H1 (cell line): Measurements from ENCODE around the gene FUBP3. TPM values are rescaled to one million over a fixed set of nuclear protein-coding genes. Genes with fewer than 3 reads are reported as not detected.

ENCODE experiments used
- CBX5 ChIP-seq: fragments of 300-800, 300-1000 bp; sonication (generic); IDR thresholded peaks from 2 replicates; pipeline ENCODE4 v1.7.1; 2016; ENCODE audit warnings: antibody characterized with exemption, low read length, low read depth
- EGR1 ChIP-seq: IDR thresholded peaks from 2 replicates; pipeline ENCODE4 v1.6.1; 2011; ENCODE audit warnings: low read depth, low read length, borderline replicate concordance
- EZH2 ChIP-seq: fragments of 200-600 bp; sonication (generic); IDR thresholded peaks from 2 replicates; pipeline ENCODE4 v1.7.1; 2012; ENCODE audit warnings: low read depth, mild to moderate bottlenecking, moderate library complexity, low read length, inconsistent platforms; ENCODE audit not compliant: severe bottlenecking
- HDAC2 ChIP-seq, 2 experiments: fragments of 300-600 bp in 1 of 2; sonication (generic) in 1 of 2; IDR thresholded peaks; 2 replicates each; pipeline ENCODE4 v1.6.1; 2011 to 2012; ENCODE audit warnings: low read depth in 2 of 2, low read length in 2 of 2, mild to moderate bottlenecking in 2 of 2, moderate library complexity in 2 of 2, borderline replicate concordance in 1 of 2, inconsistent platforms in 1 of 2
- HDAC6 ChIP-seq: IDR thresholded peaks from one replicate; pipeline ENCODE4 v1.7.1; 2012; ENCODE audit warnings: low read depth, mild to moderate bottlenecking, inconsistent platforms, low read length, moderate library complexity
- MAFK ChIP-seq: IDR thresholded peaks from 2 replicates; pipeline ENCODE4 v1.6.1; 2012; ENCODE audit warnings: low read depth, mild to moderate bottlenecking, improper control_type of control experiment, low read length
- RAD21 ChIP-seq, 2 experiments: IDR thresholded peaks in 1 of 2; conservative IDR thresholded peaks in 1 of 2; 2 replicates each; pipeline ENCODE4 v1.6.1; 2011; ENCODE audit warnings: low read depth in 2 of 2, low read length in 2 of 2, improper control_type of control experiment in 1 of 2, inconsistent platforms in 1 of 2, mild to moderate bottlenecking in 1 of 2, moderate library complexity in 1 of 2
- TCF12 ChIP-seq: IDR thresholded peaks from 2 replicates; pipeline ENCODE4 v1.6.1; 2011; ENCODE audit warnings: low read depth, mild to moderate bottlenecking, low read length
- polyA plus RNA-seq, 7 experiments: library from polyadenylated mRNA; depleted of rRNA in 3 of 7; stranded (reverse) in 5 of 7; unstranded in 2 of 7; fragments of >200 nt in 5 of 7; fragments of 200-250 nt in 2 of 7; gene quantifications; 1 replicate in 5 of 7; 2 replicates in 1 of 7; 4 replicates in 1 of 7; pipeline versions ENCODE4 v1.2.1 to v1.2.3, GENCODE V29; 2011 to 2013; ENCODE audit warnings: missing spikeins in 2 of 7, mixed read lengths in 2 of 7
- total RNA-seq: library from RNA; stranded (reverse); fragmentation: NEBNext Ultra II Directional; extraction: Animal tissue kit (Norgen Biotek cat#: 25700); gene quantifications from 2 replicates; pipeline ENCODE4 v1.2.1, GENCODE V29; 2021
- TF ChIP-seq, protein P1 (sequence below): fragments of 300-600 bp; sonication (generic); IDR thresholded peaks from 2 replicates; pipeline ENCODE4 v1.7.1; 2012; ENCODE audit warnings: low read length, moderate library complexity, mild to moderate bottlenecking, inconsistent platforms; ENCODE audit not compliant: insufficient replicate concordance

Gene FUBP3
- total and polyA plus RNA-seq, 2 of the 8 experiments (the other 6 are each of a cell fraction or from before 2014, with no cell fraction given) = 23.7 to 76.4 TPM

DNA sequence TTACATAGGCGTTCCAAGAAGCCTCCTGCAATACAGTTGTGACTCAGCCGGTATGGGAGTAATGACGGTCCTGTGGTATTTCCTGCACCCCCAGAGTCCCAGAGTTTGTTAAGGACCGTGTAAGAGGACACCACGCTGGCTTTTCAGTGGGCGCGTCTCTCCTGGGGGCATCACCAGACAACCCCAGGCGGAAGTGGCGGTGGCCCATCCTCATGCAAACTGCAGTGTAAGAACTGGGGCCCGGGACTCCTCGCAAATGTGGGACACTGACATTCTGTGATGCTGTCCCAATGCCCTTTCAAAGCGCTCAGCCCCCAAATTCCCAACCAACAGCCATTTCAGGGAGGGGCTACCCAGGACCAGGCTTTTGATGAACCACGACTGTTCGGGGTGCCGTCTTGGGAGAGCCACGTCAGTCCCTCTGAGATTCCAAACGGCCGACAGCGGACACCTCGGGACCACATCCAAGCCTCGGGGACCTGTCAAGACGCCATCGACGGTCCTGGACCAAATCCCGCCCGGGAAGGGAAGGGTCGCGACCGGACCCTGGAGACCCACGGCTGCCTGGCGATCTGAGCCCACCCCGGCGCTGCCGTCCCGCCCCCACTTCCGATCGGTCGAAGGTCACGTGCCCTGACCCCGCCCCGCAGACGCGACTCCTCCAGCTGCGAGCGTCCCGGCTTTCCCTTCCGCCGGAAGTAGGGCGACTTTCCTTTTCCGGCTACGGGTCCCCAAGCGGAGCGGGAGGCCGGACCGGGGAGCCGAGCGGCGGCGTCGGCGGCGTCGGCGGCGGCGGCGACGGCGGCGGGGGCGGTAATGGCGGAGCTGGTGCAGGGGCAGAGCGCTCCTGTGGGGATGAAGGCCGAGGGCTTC, at the start of gene FUBP3 (continued):
- TF ChIP-seq, protein P1, sequence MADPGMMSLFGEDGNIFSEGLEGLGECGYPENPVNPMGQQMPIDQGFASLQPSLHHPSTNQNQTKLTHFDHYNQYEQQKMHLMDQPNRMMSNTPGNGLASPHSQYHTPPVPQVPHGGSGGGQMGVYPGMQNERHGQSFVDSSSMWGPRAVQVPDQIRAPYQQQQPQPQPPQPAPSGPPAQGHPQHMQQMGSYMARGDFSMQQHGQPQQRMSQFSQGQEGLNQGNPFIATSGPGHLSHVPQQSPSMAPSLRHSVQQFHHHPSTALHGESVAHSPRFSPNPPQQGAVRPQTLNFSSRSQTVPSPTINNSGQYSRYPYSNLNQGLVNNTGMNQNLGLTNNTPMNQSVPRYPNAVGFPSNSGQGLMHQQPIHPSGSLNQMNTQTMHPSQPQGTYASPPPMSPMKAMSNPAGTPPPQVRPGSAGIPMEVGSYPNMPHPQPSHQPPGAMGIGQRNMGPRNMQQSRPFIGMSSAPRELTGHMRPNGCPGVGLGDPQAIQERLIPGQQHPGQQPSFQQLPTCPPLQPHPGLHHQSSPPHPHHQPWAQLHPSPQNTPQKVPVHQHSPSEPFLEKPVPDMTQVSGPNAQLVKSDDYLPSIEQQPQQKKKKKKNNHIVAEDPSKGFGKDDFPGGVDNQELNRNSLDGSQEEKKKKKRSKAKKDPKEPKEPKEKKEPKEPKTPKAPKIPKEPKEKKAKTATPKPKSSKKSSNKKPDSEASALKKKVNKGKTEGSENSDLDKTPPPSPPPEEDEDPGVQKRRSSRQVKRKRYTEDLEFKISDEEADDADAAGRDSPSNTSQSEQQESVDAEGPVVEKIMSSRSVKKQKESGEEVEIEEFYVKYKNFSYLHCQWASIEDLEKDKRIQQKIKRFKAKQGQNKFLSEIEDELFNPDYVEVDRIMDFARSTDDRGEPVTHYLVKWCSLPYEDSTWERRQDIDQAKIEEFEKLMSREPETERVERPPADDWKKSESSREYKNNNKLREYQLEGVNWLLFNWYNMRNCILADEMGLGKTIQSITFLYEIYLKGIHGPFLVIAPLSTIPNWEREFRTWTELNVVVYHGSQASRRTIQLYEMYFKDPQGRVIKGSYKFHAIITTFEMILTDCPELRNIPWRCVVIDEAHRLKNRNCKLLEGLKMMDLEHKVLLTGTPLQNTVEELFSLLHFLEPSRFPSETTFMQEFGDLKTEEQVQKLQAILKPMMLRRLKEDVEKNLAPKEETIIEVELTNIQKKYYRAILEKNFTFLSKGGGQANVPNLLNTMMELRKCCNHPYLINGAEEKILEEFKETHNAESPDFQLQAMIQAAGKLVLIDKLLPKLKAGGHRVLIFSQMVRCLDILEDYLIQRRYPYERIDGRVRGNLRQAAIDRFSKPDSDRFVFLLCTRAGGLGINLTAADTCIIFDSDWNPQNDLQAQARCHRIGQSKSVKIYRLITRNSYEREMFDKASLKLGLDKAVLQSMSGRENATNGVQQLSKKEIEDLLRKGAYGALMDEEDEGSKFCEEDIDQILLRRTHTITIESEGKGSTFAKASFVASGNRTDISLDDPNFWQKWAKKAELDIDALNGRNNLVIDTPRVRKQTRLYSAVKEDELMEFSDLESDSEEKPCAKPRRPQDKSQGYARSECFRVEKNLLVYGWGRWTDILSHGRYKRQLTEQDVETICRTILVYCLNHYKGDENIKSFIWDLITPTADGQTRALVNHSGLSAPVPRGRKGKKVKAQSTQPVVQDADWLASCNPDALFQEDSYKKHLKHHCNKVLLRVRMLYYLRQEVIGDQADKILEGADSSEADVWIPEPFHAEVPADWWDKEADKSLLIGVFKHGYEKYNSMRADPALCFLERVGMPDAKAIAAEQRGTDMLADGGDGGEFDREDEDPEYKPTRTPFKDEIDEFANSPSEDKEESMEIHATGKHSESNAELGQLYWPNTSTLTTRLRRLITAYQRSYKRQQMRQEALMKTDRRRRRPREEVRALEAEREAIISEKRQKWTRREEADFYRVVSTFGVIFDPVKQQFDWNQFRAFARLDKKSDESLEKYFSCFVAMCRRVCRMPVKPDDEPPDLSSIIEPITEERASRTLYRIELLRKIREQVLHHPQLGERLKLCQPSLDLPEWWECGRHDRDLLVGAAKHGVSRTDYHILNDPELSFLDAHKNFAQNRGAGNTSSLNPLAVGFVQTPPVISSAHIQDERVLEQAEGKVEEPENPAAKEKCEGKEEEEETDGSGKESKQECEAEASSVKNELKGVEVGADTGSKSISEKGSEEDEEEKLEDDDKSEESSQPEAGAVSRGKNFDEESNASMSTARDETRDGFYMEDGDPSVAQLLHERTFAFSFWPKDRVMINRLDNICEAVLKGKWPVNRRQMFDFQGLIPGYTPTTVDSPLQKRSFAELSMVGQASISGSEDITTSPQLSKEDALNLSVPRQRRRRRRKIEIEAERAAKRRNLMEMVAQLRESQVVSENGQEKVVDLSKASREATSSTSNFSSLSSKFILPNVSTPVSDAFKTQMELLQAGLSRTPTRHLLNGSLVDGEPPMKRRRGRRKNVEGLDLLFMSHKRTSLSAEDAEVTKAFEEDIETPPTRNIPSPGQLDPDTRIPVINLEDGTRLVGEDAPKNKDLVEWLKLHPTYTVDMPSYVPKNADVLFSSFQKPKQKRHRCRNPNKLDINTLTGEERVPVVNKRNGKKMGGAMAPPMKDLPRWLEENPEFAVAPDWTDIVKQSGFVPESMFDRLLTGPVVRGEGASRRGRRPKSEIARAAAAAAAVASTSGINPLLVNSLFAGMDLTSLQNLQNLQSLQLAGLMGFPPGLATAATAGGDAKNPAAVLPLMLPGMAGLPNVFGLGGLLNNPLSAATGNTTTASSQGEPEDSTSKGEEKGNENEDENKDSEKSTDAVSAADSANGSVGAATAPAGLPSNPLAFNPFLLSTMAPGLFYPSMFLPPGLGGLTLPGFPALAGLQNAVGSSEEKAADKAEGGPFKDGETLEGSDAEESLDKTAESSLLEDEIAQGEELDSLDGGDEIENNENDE = no peak
- TF ChIP-seq MAFK (no peak), EZH2 (no peak), HDAC6 (no peak), TCF12 (no peak), RAD21 (IDR thresholded peaks at IDR 0.05 in 1 of 2, conservative IDR thresholded peaks at IDR 0.05 in 1 of 2; ENCODE audit: low read depth in 2 of 2, low read length in 2 of 2) (no peak), HDAC2 (IDR thresholded peaks at IDR 0.05; ENCODE audit: borderline replicate concordance in 1 of 2, low read depth in 2 of 2, low read length in 2 of 2) (no peak), EGR1 (peak; percentile 57; the same call in 1 of the 2 replicates), CBX5 (no peak)
